Upper lobe of left lung (tissue), 4 donors: Measurements from ENCODE around the gene USPL1.

Source experiments
- POLR2A ChIP-seq, 4 donors: fragments of 450-650 bp; IDR thresholded peaks; one replicate each; pipeline ENCODE4 v1.5.1; 2016 to 2017; ENCODE audit warnings: antibody characterized with exemption in 4 of 4, mild to moderate bottlenecking in 2 of 4
- POLR2AphosphoS5 ChIP-seq, 2 donors: sonication (generic); formaldehyde crosslinking; IDR thresholded peaks; one replicate each; pipeline ENCODE4 v1.5.1; 2017; ENCODE audit warnings: antibody characterized with exemption in 2 of 2
- TF ChIP-seq, protein P1 (sequence below), 6 experiments: fragments of 450-650 bp in 4 of 6; fragments of 200-600 bp in 2 of 6; sonication (generic) in 2 of 6; IDR thresholded peaks; one replicate each; pipeline ENCODE4 v1.5.1; 2016 to 2019; ENCODE audit warnings: antibody characterized with exemption in 6 of 6

DNA sequence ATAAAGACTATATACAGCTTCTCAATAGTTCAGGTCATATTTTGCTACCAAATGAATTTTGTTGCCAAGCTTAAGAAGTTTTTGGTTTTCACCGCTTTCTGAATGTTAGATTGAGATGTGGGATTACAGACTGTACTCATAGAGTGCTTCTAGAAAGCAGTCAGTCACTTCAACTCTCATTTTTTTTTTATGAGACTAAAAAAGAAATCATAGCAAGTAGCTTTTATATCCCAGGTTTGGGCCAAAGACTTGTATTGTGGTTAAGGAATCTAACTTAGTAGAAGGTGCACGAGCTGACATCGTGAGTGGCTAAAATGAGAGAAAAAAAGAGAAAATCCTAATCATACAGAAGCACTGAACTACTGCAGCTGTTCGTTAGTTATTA, 2.2 kb upstream of the USPL1 start:
- TF ChIP-seq POLR2AphosphoS5 (IDR thresholded peaks at IDR 0.05) (no peak), POLR2A (IDR thresholded peaks at IDR 0.05) (no peak)
- TF ChIP-seq, protein P1, sequence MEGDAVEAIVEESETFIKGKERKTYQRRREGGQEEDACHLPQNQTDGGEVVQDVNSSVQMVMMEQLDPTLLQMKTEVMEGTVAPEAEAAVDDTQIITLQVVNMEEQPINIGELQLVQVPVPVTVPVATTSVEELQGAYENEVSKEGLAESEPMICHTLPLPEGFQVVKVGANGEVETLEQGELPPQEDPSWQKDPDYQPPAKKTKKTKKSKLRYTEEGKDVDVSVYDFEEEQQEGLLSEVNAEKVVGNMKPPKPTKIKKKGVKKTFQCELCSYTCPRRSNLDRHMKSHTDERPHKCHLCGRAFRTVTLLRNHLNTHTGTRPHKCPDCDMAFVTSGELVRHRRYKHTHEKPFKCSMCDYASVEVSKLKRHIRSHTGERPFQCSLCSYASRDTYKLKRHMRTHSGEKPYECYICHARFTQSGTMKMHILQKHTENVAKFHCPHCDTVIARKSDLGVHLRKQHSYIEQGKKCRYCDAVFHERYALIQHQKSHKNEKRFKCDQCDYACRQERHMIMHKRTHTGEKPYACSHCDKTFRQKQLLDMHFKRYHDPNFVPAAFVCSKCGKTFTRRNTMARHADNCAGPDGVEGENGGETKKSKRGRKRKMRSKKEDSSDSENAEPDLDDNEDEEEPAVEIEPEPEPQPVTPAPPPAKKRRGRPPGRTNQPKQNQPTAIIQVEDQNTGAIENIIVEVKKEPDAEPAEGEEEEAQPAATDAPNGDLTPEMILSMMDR (IDR thresholded peaks at IDR 0.05): no peak
